NB4 (cell line): ENCODE results near the gene WDR62.

Experiments
- MAX ChIP-seq: IDR thresholded peaks from 2 replicates; pipeline ENCODE4 v1.6.1; 2011; ENCODE audit warnings: low read depth, low read length
- POLR2A ChIP-seq: IDR thresholded peaks from 2 replicates; pipeline ENCODE4 v1.6.1; 2011; ENCODE audit warnings: mild to moderate bottlenecking; ENCODE audit not compliant: insufficient read length; ENCODE audit errors: extremely low read depth

- TF ChIP-seq POLR2A (no peak), MAX (no peak)
Observed at GRCh38 chr19:36019061-36019670, 35.5 kb upstream of the WDR62 start.
